Tibial nerve (tissue), 3 donors: ENCODE results near the gene SYNPO2L.

Experiments used
- POLR2A ChIP-seq, 2 donors: fragments of 450-650 bp; IDR thresholded peaks; one replicate each; pipeline ENCODE4 v1.6.1; 2017; ENCODE audit warnings: antibody characterized with exemption in 2 of 2, mild to moderate bottlenecking in 2 of 2, moderate library complexity in 2 of 2
- TF ChIP-seq, protein P1 (sequence below), 5 experiments: fragments of 200-600 bp in 3 of 5; fragments of 450-650 bp in 2 of 5; sonication (generic) in 3 of 5; IDR thresholded peaks; one replicate each; pipeline ENCODE4 v1.5.1; 2016 to 2019; ENCODE audit warnings: antibody characterized with exemption in 5 of 5, mild to moderate bottlenecking in 3 of 5, moderate library complexity in 2 of 5

GRCh38 chr10:73645251-73645650 lies 10.6 kb downstream of the SYNPO2L start:
- TF ChIP-seq POLR2A (IDR thresholded peaks at IDR 0.05): no peak
- TF ChIP-seq, protein P1, sequence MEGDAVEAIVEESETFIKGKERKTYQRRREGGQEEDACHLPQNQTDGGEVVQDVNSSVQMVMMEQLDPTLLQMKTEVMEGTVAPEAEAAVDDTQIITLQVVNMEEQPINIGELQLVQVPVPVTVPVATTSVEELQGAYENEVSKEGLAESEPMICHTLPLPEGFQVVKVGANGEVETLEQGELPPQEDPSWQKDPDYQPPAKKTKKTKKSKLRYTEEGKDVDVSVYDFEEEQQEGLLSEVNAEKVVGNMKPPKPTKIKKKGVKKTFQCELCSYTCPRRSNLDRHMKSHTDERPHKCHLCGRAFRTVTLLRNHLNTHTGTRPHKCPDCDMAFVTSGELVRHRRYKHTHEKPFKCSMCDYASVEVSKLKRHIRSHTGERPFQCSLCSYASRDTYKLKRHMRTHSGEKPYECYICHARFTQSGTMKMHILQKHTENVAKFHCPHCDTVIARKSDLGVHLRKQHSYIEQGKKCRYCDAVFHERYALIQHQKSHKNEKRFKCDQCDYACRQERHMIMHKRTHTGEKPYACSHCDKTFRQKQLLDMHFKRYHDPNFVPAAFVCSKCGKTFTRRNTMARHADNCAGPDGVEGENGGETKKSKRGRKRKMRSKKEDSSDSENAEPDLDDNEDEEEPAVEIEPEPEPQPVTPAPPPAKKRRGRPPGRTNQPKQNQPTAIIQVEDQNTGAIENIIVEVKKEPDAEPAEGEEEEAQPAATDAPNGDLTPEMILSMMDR (IDR thresholded peaks at IDR 0.05): no peak
